Measurements from ENCODE around the gene ADH4.

DNA sequence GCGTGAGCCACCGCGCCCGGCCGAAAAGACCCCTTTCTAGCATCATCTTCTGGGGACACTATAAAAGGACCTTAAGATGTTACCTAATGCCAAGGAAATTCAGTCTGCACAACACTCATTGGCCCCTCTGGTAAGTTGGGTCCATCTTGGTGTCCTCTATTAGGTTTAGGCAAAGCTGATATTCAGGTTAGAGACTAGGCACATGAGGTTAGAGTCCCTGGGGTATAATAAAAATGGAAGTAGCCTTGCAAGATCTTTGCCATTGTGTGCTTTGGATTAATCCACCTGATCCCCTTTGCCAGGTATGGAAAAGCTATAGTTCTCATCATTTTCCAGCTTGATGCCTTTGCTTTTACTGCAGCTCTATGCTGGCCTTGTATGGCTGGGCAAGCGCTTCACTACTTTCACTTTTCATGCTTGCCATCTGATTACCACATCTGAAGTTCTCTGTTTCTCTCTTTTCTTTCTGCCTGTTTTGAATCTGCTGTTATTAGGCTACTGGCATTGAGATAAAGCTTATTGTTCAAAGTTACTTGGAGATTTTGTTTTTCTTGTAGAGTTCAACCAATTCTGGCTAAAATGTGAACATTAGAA lies 5.4 kb upstream of the ADH4 start:
- TF ChIP-seq, protein P1, sequence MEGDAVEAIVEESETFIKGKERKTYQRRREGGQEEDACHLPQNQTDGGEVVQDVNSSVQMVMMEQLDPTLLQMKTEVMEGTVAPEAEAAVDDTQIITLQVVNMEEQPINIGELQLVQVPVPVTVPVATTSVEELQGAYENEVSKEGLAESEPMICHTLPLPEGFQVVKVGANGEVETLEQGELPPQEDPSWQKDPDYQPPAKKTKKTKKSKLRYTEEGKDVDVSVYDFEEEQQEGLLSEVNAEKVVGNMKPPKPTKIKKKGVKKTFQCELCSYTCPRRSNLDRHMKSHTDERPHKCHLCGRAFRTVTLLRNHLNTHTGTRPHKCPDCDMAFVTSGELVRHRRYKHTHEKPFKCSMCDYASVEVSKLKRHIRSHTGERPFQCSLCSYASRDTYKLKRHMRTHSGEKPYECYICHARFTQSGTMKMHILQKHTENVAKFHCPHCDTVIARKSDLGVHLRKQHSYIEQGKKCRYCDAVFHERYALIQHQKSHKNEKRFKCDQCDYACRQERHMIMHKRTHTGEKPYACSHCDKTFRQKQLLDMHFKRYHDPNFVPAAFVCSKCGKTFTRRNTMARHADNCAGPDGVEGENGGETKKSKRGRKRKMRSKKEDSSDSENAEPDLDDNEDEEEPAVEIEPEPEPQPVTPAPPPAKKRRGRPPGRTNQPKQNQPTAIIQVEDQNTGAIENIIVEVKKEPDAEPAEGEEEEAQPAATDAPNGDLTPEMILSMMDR (IDR thresholded peaks at IDR 0.05; ENCODE audit: extremely low read depth in 1 of 2, insufficient read depth in 1 of 2, low read depth in 1 of 2, low read length in 2 of 2) = no peak
- TF ChIP-seq POLR2A (IDR thresholded peaks at IDR 0.05; ENCODE audit: low read depth, low read length) (no peak), POLR2AphosphoS5 (IDR thresholded peaks at IDR 0.05; ENCODE audit: insufficient read depth, low read depth, low read length) (no peak), GATA2 (IDR thresholded peaks at IDR 0.05; ENCODE audit: insufficient read depth, insufficient read length, low read depth, low read length) (no peak), EZH2 (IDR thresholded peaks at IDR 0.05; ENCODE audit: borderline replicate concordance, low read depth, low read length, severe bottlenecking) (no peak), FOS (IDR thresholded peaks at IDR 0.05; ENCODE audit: borderline replicate concordance, insufficient read depth, low read length) (no peak), JUN (IDR thresholded peaks at IDR 0.05; ENCODE audit: borderline replicate concordance, insufficient read depth, insufficient read length, low read depth) (no peak), MYC (IDR thresholded peaks at IDR 0.05; ENCODE audit: low read depth, low read length) (no peak)
- TF ChIP-seq, protein P2, sequence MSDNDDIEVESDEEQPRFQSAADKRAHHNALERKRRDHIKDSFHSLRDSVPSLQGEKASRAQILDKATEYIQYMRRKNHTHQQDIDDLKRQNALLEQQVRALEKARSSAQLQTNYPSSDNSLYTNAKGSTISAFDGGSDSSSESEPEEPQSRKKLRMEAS (IDR thresholded peaks at IDR 0.05; ENCODE audit: insufficient read depth, insufficient read length) = no peak
